ENCODE data around the gene SH3BP1. TPM values are rescaled to one million over a fixed set of nuclear protein-coding genes. Genes with fewer than 3 reads are reported as not detected.

Gene SH3BP1
- total and polyA plus RNA-seq, 2 of the 4 experiments (the other 2 are of a cell fraction): 8.8 to 33.3 TPM

- peak overlapping the region; percentile 89; the same call in 2 of the 3 replicates for H2BK15ac ChIP-seq (ENCODE audit: low read depth, low read length)
- H3K4me2 ChIP-seq (ENCODE audit: low read depth, low read length): no peak overlapping the region
- H3K36me3 ChIP-seq (ENCODE audit: control insufficient read depth, insufficient read depth, low read length): peaks cover 20% of the 10 kb centered on the region
- H3K23ac ChIP-seq (ENCODE audit: low read depth, low read length): peak overlapping the region; percentile 38; the same call in 1 of the 2 replicates
- H3K4me1 ChIP-seq (ENCODE audit: control insufficient read depth, insufficient read depth, low read length): peaks cover 11% of the 10 kb centered on the region
- H4K8ac ChIP-seq (ENCODE audit: low read depth in 2 of 2, low read length in 2 of 2): peak overlapping the region; percentile 66 to 75
- H3K9me1 ChIP-seq (ENCODE audit: insufficient read depth, low read length): no peaks in the 10 kb centered on the region; the same call in 1 of the 2 replicates
- POLR2A ChIA-PET (ENCODE audit: unreplicated experiment): no interaction called here
- H3K27me3 ChIP-seq (ENCODE audit: control insufficient read depth, insufficient read depth, low read length): no peaks in the 10 kb centered on the region
- peak overlapping the region; percentile 66 for H2BK5ac ChIP-seq (ENCODE audit: low read depth, low read length, poor library complexity, severe bottlenecking)
- CTCF ChIA-PET: no interaction called here
- no peak overlapping the region for H3K4me3 ChIP-seq (ENCODE audit: insufficient read depth, low read depth, low read length)
- peak overlapping the region; percentile 61 for H2BK20ac ChIP-seq (ENCODE audit: low read depth, low read length)
- WGBS, 2 experiments (ENCODE audit: extremely low coverage in 2 of 2, insufficient read length in 1 of 2): no CpG with 5 or more reads among the region's 12 CpGs
- BruUV-seq (replicated peaks): no TSS peak
- H4K20me1 ChIP-seq (ENCODE audit: insufficient read depth, low read length): peaks cover 43% of the 10 kb centered on the region
- no peak overlapping the region; the same call in 1 of the 2 replicates for H3K56ac ChIP-seq (ENCODE audit: extremely low read depth, insufficient read depth, low read length)
- H2BK120ac ChIP-seq (ENCODE audit: low read depth, low read length): peak overlapping the region; percentile 44
- peak overlapping the region; percentile 53; the same call in 1 of the 2 replicates for H3K18ac ChIP-seq (ENCODE audit: low read depth, low read length)
- ATAC-seq (ENCODE audit: low read depth) (no peak), DNase-seq (no peak)
- peak overlapping the region; percentile 16; the same call in 1 of the 2 replicates for H3K9ac ChIP-seq (ENCODE audit: low read depth, low read length)
- peak overlapping the region; percentile 92 for H2AK9ac ChIP-seq (replicated peaks; ENCODE audit: low read depth, low read length, poor library complexity)
- H3K9me3 ChIP-seq (ENCODE audit: control insufficient read depth, insufficient read depth, low read length): no peaks in the 10 kb centered on the region
- no peak for TF ChIP-seq MAZ (IDR thresholded peaks at IDR 0.05; ENCODE audit: borderline replicate concordance, low read depth, low read length)
- TF ChIP-seq CEBPB (IDR thresholded peaks at IDR 0.05; ENCODE audit: low read depth, low read length): no peak
- TF ChIP-seq RFX5 (IDR thresholded peaks at IDR 0.05; ENCODE audit: low read depth, low read length): no peak
- no peak for TF ChIP-seq BHLHE40 (IDR thresholded peaks at IDR 0.05; ENCODE audit: low read depth, low read length)
- no peak for TF ChIP-seq MAFK (IDR thresholded peaks at IDR 0.05; ENCODE audit: low read depth, low read length)
- no peak for TF ChIP-seq RCOR1 (IDR thresholded peaks at IDR 0.05; ENCODE audit: insufficient replicate concordance, low read length)
- TF ChIP-seq FOS (IDR thresholded peaks at IDR 0.05; ENCODE audit: low read depth, low read length): no peak
- TF ChIP-seq USF2 (IDR thresholded peaks at IDR 0.05; ENCODE audit: low read depth, low read length): no peak
- no peak for TF ChIP-seq CTCF (conservative IDR thresholded peaks at IDR 0.05; ENCODE audit: low read depth, low read length)
- no peak for TF ChIP-seq POLR2A (IDR thresholded peaks at IDR 0.05; ENCODE audit: low read depth, low read length)
- no peak for TF ChIP-seq SMC3 (IDR thresholded peaks at IDR 0.05; ENCODE audit: low read depth, low read length)
- no peak for TF ChIP-seq ELK1 (IDR thresholded peaks at IDR 0.05; ENCODE audit: borderline replicate concordance, low read depth, low read length)
- no peak for TF ChIP-seq MXI1 (IDR thresholded peaks at IDR 0.05; ENCODE audit: borderline replicate concordance, low read depth, low read length)
- TF ChIP-seq RAD21 (IDR thresholded peaks at IDR 0.05; ENCODE audit: low read length): no peak
- no peak for TF ChIP-seq CHD1 (IDR thresholded peaks at IDR 0.05; ENCODE audit: low read depth, low read length)
- peak overlapping the region; percentile 90 for H3K4ac ChIP-seq (ENCODE audit: low read depth, low read length)
- peak overlapping the region; percentile 91 for H4K5ac ChIP-seq (ENCODE audit: low read depth, low read length)
- dilution Hi-C loops (cut with HindIII; ENCODE audit: low sequenced_read_pairs, unreplicated experiment): no loop called here
- peak overlapping the region; percentile 91 for H3K14ac ChIP-seq (replicated peaks; ENCODE audit: low read depth, low read length)
- H2AFZ ChIP-seq (replicated peaks; ENCODE audit: low read length, poor library complexity): no peak overlapping the region
- intact Hi-C loops (cut with micrococcal nuclease): no loop called here
- H3K27ac ChIP-seq (ENCODE audit: insufficient read depth, low read length): peak overlapping the region; percentile 84
- peak overlapping the region; percentile 47 for H2AK5ac ChIP-seq (ENCODE audit: low read depth, low read length)
- H3K79me1 ChIP-seq (ENCODE audit: low read depth in 1 of 2, low read length in 2 of 2): peaks cover 9 to 65% of the 10 kb centered on the region in 2 experiments; a peak in 3 of 4 replicates
- H4K91ac ChIP-seq (ENCODE audit: insufficient read depth, low read depth, low read length): peak overlapping the region; percentile 90
- in situ Hi-C loops (cut with MboI; ENCODE audit: low sequenced_read_pairs): no loop called here
These were observed 34.8 kb downstream of the SH3BP1 start for GRCh38 chr22:37674248-37674647.

All from IMR-90 (cell line).